ENCODE measurements around the gene MIF.
"Not testable (repeated sequence)": the region's sequence is repeated elsewhere in the genome, so short reads cannot be mapped to it uniquely, and the experiment has no call there.

The MIF gene

DNA sequence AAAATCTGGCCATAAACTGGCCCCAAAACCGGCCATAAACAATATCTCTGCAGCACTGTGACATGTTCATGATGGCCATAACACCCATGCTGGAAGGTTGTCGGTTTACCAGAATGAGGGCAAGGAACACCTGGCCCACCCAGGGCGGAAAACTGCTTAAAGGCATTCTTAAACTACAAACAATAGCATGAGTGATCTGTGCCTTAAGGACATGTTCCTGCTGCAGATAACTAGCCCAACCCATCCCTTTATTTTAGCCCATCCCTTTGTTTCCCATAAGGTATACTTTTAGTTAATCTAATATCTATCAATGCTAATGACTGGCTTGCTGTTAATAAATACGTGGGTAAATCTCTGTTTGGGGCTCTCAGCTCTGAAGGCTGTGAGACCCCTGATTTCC, 6.0 kb downstream of the MIF start:
- DNase-seq = not testable (repeated sequence)

DNA sequence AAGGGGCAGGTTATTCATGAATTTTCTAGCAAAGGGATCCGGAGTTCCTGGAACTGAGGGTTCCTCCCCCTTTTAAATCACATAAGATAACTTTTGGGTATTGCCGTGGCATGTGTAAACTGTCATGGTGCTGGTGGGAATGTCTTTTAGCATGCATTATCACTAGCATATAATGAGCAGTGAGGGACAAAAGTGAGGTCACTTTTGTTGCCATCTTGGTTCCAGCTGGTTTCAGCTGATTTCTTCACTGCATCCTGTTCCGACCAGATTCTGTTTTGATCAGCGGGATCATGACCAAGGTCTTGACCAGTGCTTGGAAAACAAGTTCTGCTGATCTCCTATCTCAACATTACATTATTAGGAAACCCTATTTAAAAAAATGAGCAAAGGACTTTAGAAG, 7.4 kb downstream of the MIF start:
- DNase-seq = no peak

- no peak for DNase-seq
Observed at GRCh38 chr22:23903328-23903971, 9.3 kb downstream of the MIF start.

DNA sequence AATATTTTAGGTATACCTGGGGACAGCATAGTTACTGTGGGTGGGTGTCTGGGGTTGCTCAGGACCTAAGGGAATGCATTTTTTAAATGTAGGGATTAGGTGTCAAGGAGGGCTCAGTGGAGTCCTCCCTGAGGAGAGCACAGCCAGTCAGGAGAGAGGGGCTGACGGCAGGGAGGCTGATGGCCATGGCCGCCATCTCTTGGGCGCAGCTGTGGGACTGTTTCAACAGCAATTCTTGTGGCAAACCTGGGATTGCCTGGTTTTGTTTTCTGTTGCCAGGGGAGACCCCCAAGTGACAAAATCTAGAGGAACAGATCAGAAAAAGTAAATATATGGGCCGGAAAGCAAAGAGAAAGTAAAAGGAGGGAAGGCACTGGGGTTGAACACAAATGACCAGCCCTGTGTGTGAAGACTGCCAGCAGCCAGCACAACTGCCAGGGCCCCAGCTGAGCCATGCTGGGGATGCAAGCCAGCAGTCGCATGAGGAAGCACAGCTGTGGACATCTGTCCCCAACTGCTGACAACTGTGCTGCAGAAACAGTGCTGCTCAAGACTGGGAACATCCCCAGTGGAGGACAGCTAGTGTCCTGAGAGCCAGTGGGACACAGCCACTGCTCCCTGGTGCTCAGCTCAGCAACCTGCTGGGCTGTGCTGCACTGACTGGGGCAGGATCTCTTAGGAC, 10.5 kb downstream of the MIF start:
- DNase-seq = peak in 50 of 56 donors; percentile 7 to 89 (median 60)

GRCh38 chr22:23906641-23907040, 12.5 kb downstream of the MIF start:
- no peak for DNase-seq

DNA sequence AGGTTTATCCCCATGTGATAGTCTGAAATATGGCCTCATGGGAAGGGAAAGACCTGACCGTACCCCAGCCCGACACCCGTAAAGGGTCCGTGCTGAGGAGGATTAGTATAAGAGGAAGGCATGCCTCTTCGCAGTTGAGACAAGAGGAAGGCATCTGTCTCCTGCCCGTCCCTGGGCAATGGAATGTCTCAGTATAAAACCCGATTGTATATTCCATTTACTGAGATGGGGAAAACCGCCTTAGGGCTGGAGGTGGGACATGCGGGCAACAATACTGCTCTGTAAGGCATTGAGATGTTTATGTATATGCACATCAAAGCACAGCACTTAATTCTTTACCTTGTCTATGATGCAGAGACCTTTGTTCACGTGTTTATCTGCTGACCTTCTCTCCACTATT, 13.2 kb downstream of the MIF start:
- DNase-seq = not testable (repeated sequence)

- DNase-seq = no peak
Observed at GRCh38 chr22:23908587-23909205, 14.5 kb downstream of the MIF start.

DNA sequence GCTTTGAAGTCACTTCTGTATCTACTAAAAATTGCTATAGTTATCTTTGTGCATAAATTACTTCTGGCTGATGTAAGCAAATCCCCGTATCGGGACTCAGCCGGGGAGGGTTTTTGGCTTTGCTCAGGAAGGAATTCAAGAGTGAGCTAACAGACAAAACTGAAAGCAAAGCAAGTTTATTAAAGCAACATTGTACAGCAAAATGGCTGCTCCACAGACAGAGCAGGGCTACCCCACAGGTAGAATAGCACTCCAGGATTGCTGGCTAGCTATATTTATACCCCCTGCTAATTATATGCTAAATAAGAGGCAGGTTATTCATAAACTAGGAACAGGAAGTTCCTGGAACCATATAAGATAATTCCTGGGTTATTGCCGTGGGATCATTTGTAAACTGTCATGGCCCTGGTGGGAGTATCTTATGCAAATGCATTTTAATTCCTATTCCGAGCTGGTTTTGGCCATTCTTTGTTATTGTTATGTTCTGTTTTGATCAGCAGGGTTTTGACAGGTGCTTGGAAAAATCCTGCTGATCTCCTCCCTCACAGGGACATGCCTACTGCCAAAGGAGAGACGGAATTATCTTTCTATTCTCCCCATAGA, 15.2 kb downstream of the MIF start:
- no peak for DNase-seq

GRCh38 chr22:23910496-23911190, 16.5 kb downstream of the MIF start:
- no peak for DNase-seq

- DNase-seq = no peak
Observed at GRCh38 chr22:23911318-23911980, 17.3 kb downstream of the MIF start.

- DNase-seq = no peak
Observed at GRCh38 chr22:23912293-23912903, 18.2 kb downstream of the MIF start.

DNA sequence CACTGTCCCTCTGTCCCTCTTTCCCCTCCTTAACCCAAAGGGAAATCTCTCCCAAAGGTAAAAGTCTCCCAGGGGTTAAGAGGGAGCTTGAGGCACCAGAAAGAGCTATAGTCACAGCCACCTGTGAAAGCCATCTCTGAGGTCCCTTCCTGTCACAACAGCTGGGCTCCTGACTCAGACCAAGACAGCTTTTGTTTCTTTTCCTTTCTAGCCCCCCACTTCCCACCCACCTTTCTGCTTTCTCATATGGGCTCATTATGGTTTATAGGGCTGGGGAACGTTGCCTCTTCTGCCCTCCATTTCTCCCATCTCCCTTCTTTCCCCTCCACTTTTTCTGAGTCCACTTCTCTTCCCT, 19.1 kb downstream of the MIF start:
- no peak for DNase-seq

DNA sequence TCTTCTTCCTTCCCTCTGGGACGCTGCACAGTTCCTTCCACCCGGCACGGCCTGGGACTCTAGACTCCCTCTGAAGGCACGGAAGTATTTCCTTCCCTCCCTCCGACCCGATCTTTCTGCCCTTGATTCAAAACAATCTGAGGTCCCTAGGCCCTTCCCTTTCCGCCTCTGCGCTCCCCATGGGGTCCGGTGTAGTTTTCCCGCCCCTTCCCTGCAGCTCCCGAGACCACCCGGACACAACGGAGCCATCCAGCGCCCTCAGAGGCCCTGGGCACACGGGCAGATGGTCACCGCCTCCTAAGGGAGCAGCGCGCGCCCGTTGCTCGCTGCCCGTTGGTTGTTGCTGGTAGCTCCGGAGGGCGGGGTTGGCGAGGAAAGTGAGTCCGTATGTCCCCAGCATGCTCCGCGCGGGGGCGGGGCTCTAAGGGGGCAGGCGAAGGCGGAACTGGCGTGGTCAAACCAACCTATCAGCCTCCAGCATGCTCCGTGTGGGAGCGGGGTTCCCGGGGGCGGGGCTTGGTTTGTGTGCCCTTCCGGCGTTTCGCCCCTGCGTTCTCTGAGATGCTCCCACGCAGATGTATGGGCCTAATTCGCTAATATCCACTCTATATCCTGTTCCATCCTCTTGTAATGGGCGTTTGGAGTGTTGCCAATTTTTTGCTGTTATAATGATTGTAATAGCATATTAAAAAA, 19.6 kb downstream of the MIF start:
- peak; percentile 86 to 100 (median 98) for DNase-seq

DNA sequence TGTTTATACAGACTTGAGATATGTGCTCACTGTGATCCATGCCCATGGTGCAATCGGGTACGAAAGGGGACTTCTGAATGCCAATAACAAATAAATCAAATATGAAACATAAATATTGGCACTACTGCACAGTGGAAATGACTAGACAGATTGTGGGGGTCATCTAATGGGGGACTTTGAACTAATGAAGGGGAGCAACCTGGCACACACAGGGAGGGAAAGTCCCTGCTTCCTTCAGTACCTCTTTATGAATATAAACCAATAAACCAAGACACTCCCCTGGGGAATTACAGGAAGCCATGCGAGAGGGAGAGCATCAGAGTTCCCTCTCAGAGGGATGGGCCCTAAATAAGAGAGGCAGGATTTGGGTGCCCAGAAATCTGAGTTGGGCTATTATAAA, 21.1 kb downstream of the MIF start:
- DNase-seq = no peak

DNA sequence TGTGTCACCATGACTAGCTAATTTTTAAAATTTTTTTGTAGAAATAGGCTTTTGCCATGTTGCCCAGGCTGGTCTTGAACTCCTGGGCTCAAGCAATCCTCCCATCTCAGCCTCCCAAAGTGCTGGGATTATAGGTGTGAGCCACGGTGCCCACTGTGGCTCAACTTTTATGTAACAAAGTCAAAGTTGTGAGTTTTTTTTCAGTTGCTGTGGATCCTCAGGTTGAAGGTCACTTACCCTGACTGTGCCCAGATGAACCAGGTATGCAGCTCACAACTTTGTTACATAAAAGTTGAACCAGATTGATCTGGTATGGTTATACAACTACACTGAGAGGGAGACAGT, 26.1 kb downstream of the MIF start:
- not testable (repeated sequence) for DNase-seq

GRCh38 chr22:23921586-23922201, 27.5 kb downstream of the MIF start:
- DNase-seq = not testable (repeated sequence)

DNA sequence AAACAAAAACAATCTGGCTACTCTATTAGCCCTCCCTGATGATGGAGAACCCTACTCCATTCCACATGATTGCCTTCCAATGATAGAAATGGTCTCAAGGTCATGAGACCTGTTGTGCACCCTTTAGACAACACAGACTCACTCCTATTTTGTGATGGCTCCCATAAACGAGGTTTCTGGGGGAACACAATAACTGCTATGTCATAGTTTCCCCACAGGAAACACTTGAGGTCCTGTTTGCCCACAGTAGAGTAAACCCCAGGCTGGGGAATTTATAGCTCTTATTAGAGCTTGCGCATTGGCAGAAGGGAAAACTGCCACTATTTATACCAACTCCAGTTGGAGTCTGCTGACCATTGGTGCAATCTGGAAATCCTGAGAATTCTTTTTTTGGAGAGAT, 28.7 kb downstream of the MIF start:
- no peak for DNase-seq

- no peak for DNase-seq
Observed at GRCh38 chr22:23925020-23925606, 30.9 kb downstream of the MIF start.

- no peak for DNase-seq
Observed at GRCh38 chr22:23926561-23926960, 32.4 kb downstream of the MIF start.
